ENCODE data around the gene ZSWIM4. TPM values are rescaled to one million over a fixed set of nuclear protein-coding genes. Genes with fewer than 3 reads are reported as not detected.
A peak's percentile ranks its signal among the peaks of the same experiment; 100 is the strongest.

ZSWIM4 gene
- total and polyA plus RNA-seq, 10 of the 15 experiments (the other 5 are each of a cell fraction or from before 2014, with no cell fraction given) = 0.73 to 11.1 (median 1.8) TPM; not detected in 2

GRCh38 chr19:13861714-13862531 is 66.7 kb downstream of the ZSWIM4 start:
- Histone ChIP-seq H3K79me2 (ENCODE audit: control insufficient read depth, insufficient read depth, low read length) (no peaks in the 10 kb centered on the region), H3K9me3 (replicated peaks; ENCODE audit: control insufficient read depth, insufficient read depth, low read length) (no peaks in the 10 kb centered on the region; the same call in 2 of the 3 replicates), H2AFZ (ENCODE audit: control insufficient read depth, low read depth, low read length) (peak overlapping the region; percentile 87), H3K27me3 (replicated peaks in 1 of 2; ENCODE audit: control insufficient read depth in 2 of 2, insufficient read depth in 2 of 2, low read length in 1 of 2) (peaks cover 0 to 1% of the 10 kb centered on the region in 2 experiments; a peak in 2 of 4 replicates), H3K9ac (ENCODE audit: control insufficient read depth, insufficient read depth, low read length) (peak overlapping the region; percentile 96), H4K20me1 (ENCODE audit: control insufficient read depth, insufficient read depth) (no peaks in the 10 kb centered on the region), H3K4me3 (peak overlapping the region; percentile 74), H3K27ac (ENCODE audit: control insufficient read depth, insufficient read depth) (peak overlapping the region; percentile 99), H3K4me2 (ENCODE audit: control insufficient read depth, insufficient read depth) (peak overlapping the region; percentile 98), H3K4me1 (ENCODE audit: control insufficient read depth, insufficient read depth, low read length) (peaks cover 8% of the 10 kb centered on the region), H3K36me3 (ENCODE audit: control insufficient read depth in 2 of 2, insufficient read depth in 2 of 2, low read length in 1 of 2) (no peaks in the 10 kb centered on the region)
- RAD21 ChIA-PET (ENCODE audit: unreplicated experiment) = interaction anchor here (0.6 to 6.2 kb wide), 40 partner anchors 9 to 884 kb away, joined by 3 to 70 read pairs (median 6); partner anchors contain the start of genes C19orf53, MISP3 and ZSWIM4
- SMC1A ChIA-PET (ENCODE audit: uncharacterized antibody, unreplicated experiment) = interaction anchor here (0.6 to 4.6 kb wide), 26 partner anchors 9 to 674 kb away, joined by 3 to 65 read pairs (median 5); partner anchors contain the start of genes C19orf53 and ZSWIM4
- DNase-seq (ENCODE audit: low read depth, low spot score) = peak; percentile 79
- peak; percentile 91 for ATAC-seq
- TSS peak; percentile 82 for BruUV-seq (replicated peaks)
- WGBS (ENCODE audit: insufficient coverage, insufficient replicate concordance, low lambda C conversion rate, missing lambda C conversion rate) = 0% methylated on average over 24 of the region's 27 CpGs
- intact Hi-C loops (cut with micrococcal nuclease; ENCODE audit: unreplicated experiment) = loop anchor here (1.0 to 5.0 kb wide), 5 partner anchors 15 to 585 kb away; no protein-coding TSS in a partner anchor
- peak; percentile 95 for FAIRE-seq
- CTCF ChIA-PET = interaction anchor here (0.6 to 4.6 kb wide), 43 partner anchors 9 to 585 kb away, joined by 3 to 136 read pairs (median 5); partner anchors contain the start of genes ASF1B, C19orf53, MISP3 and NANOS3
- in situ Hi-C loops (cut with MboI) = loop anchor here (5.0 kb wide), 3 partner anchors 80 to 585 kb away; no protein-coding TSS in a partner anchor
- POLR2A ChIA-PET = interaction anchor here (0.6 to 8.5 kb wide), 22 partner anchors 9 to 709 kb away, joined by 3 to 85 read pairs (median 4); partner anchors contain the start of genes C19orf53 and ZSWIM4
- TF ChIP-seq FOS (IDR thresholded peaks at IDR 0.05; ENCODE audit: borderline replicate concordance, extremely low read depth, insufficient read length) (no peak), TAF1 (IDR thresholded peaks at IDR 0.05; ENCODE audit: borderline replicate concordance, low read depth, low read length) (no peak; the same call in 1 of the 2 replicates), LARP7 (IDR thresholded peaks at IDR 0.05) (no peak; the same call in none of the 2 replicates), KDM1A (IDR thresholded peaks at IDR 0.05; ENCODE audit: borderline replicate concordance) (no peak), SREBF1 (IDR thresholded peaks at IDR 0.05; ENCODE audit: low read length) (no peak), CREB1 (IDR thresholded peaks at IDR 0.05; ENCODE audit: low read depth) (peak; percentile 64), MYC (IDR thresholded peaks at IDR 0.05; ENCODE audit: insufficient read depth, insufficient read length, insufficient replicate concordance, low read length, severe bottlenecking) (no peak), ZZZ3 (IDR thresholded peaks at IDR 0.05; ENCODE audit: control insufficient read depth, insufficient read length, low read depth) (no peak), BCLAF1 (IDR thresholded peaks at IDR 0.05) (no peak), ZNF622 (IDR thresholded peaks at IDR 0.05) (no peak), PRDM15 (CRISPR knock-in tag; IDR thresholded peaks at IDR 0.05) (no peak), POLR2AphosphoS2 (IDR thresholded peaks at IDR 0.05; ENCODE audit: low read depth, low read length) (0 out of 2 replicates have a peak, but pooled peaks have one; percentile 61), ELK1 (IDR thresholded peaks at IDR 0.05; ENCODE audit: low read depth, low read length) (0 out of 2 replicates have a peak, but pooled peaks have one; percentile 24)

All from GM12878 (cell line).